HEK293 (cell line): ENCODE measurements around the gene SPINT2.

ENCODE experiments used
- BCL11B ChIP-seq: fragments of 450-650 bp; formaldehyde crosslinking; IDR thresholded peaks from 2 replicates; pipeline ENCODE4 v1.5.1; 2016; ENCODE audit warnings: low read depth, missing biosample characterization, missing genetic modification characterization
- BCL6B ChIP-seq: fragments of 450-650 bp; formaldehyde crosslinking; IDR thresholded peaks from 2 replicates; pipeline ENCODE4 v1.5.1; 2017; ENCODE audit warnings: missing biosample characterization, missing genetic modification characterization
- HOXC10 ChIP-seq: sonication (generic); formaldehyde crosslinking; IDR thresholded peaks from 2 replicates; pipeline ENCODE4 v1.8.1; 2023; ENCODE audit warnings: mild to moderate bottlenecking, missing genetic modification reagents
- REPIN1 ChIP-seq: fragments of 450-650 bp; formaldehyde crosslinking; IDR thresholded peaks from 2 replicates; pipeline ENCODE4 v1.5.1; 2017; ENCODE audit warnings: missing biosample characterization, missing genetic modification characterization, low read depth
- SCRT2 ChIP-seq: fragments of 450-650 bp; formaldehyde crosslinking; IDR thresholded peaks from 2 replicates; pipeline ENCODE4 v1.5.1; 2016; ENCODE audit warnings: missing biosample characterization, missing genetic modification characterization
- SETDB1 ChIP-seq: IDR thresholded peaks from one replicate; pipeline ENCODE4 v1.6.1; 2017; ENCODE audit warnings: mild to moderate bottlenecking, low read length, moderate library complexity, mixed read lengths; ENCODE audit not compliant: insufficient read length
- SP7 ChIP-seq: fragments of 450-650 bp; formaldehyde crosslinking; IDR thresholded peaks from 2 replicates; pipeline ENCODE4 v1.5.1; 2016; ENCODE audit warnings: missing biosample characterization, missing genetic modification characterization
- TCF7L2 ChIP-seq: IDR thresholded peaks from 2 replicates; pipeline ENCODE4 v1.6.1; 2011; ENCODE audit warnings: low read depth, mild to moderate bottlenecking, inconsistent platforms, low read length, moderate library complexity, borderline replicate concordance
- TRIM28 ChIP-seq: IDR thresholded peaks from 2 replicates; pipeline ENCODE4 v1.6.1; 2011; ENCODE audit warnings: low read length, control low read depth, borderline replicate concordance
- ZBTB8A ChIP-seq: fragments of 450-650 bp; formaldehyde crosslinking; IDR thresholded peaks from 2 replicates; pipeline ENCODE4 v1.5.1; 2016; ENCODE audit warnings: missing biosample characterization, missing genetic modification characterization
- ZFP3 ChIP-seq: fragments of 450-650 bp; formaldehyde crosslinking; IDR thresholded peaks from 2 replicates; pipeline ENCODE4 v1.5.1; 2016; ENCODE audit warnings: low read depth, missing biosample characterization, missing genetic modification characterization
- ZFP69B ChIP-seq: fragments of 450-650 bp; formaldehyde crosslinking; IDR thresholded peaks from 2 replicates; pipeline ENCODE4 v1.5.1; 2016; ENCODE audit warnings: missing biosample characterization, missing genetic modification characterization
- ZNF121 ChIP-seq: fragments of 450-650 bp; formaldehyde crosslinking; IDR thresholded peaks from 2 replicates; pipeline ENCODE4 v1.5.1; 2016; ENCODE audit warnings: missing biosample characterization, missing genetic modification characterization
- ZNF132 ChIP-seq: fragments of 450-650 bp; formaldehyde crosslinking; IDR thresholded peaks from 2 replicates; pipeline ENCODE4 v1.5.1; 2017; ENCODE audit warnings: missing biosample characterization, missing genetic modification characterization, borderline replicate concordance
- ZNF155 ChIP-seq: fragments of 450-650 bp; formaldehyde crosslinking; IDR thresholded peaks from 2 replicates; pipeline ENCODE4 v1.5.1; 2016; ENCODE audit warnings: missing biosample characterization, missing genetic modification characterization
- ZNF174 ChIP-seq: fragments of 450-650 bp; formaldehyde crosslinking; IDR thresholded peaks from 2 replicates; pipeline ENCODE4 v1.5.0; 2017; ENCODE audit warnings: missing biosample characterization, mild to moderate bottlenecking, missing genetic modification characterization
- ZNF202 ChIP-seq: fragments of 450-650 bp; formaldehyde crosslinking; IDR thresholded peaks from 2 replicates; pipeline ENCODE4 v1.5.1; 2016; ENCODE audit warnings: missing biosample characterization, missing genetic modification characterization, borderline replicate concordance
- ZNF248 ChIP-seq: fragments of 450-650 bp; formaldehyde crosslinking; IDR thresholded peaks from 2 replicates; pipeline ENCODE4 v1.5.1; 2017; ENCODE audit warnings: missing biosample characterization, missing genetic modification characterization
- ZNF26 ChIP-seq: fragments of 450-650 bp; formaldehyde crosslinking; IDR thresholded peaks from 2 replicates; pipeline ENCODE4 v1.5.1; 2016; ENCODE audit warnings: missing biosample characterization, missing genetic modification characterization
- ZNF354C ChIP-seq: fragments of 450-650 bp; formaldehyde crosslinking; IDR thresholded peaks from 2 replicates; pipeline ENCODE4 v1.5.1; 2016; ENCODE audit warnings: missing biosample characterization, missing genetic modification characterization, low read depth, borderline replicate concordance
- ZNF366 ChIP-seq: fragments of 450-650 bp; formaldehyde crosslinking; conservative IDR thresholded peaks from 2 replicates; pipeline ENCODE4 v1.5.1; 2016; ENCODE audit warnings: missing biosample characterization, missing genetic modification characterization
- ZNF426 ChIP-seq: fragments of 450-650 bp; formaldehyde crosslinking; IDR thresholded peaks from 2 replicates; pipeline ENCODE4 v1.5.1; 2017; ENCODE audit warnings: missing biosample characterization, missing genetic modification characterization, mild to moderate bottlenecking, inconsistent platforms, moderate library complexity
- ZNF548 ChIP-seq: fragments of 450-650 bp; formaldehyde crosslinking; IDR thresholded peaks from 2 replicates; pipeline ENCODE4 v1.5.1; 2016; ENCODE audit warnings: missing biosample characterization, missing genetic modification characterization
- ZNF658 ChIP-seq: fragments of 450-650 bp; formaldehyde crosslinking; IDR thresholded peaks from 2 replicates; pipeline ENCODE4; 2016; ENCODE audit warnings: missing biosample characterization, missing genetic modification characterization
- TF ChIP-seq, protein P1 (sequence below): fragments of 450-650 bp; formaldehyde crosslinking; IDR thresholded peaks from 2 replicates; pipeline ENCODE4 v1.5.1; 2016; ENCODE audit warnings: missing biosample characterization, missing genetic modification characterization, low read depth
- TF ChIP-seq, protein P2 (sequence below): fragments of 450-650 bp; formaldehyde crosslinking; IDR thresholded peaks from 2 replicates; pipeline ENCODE4 v1.5.1; 2016; ENCODE audit warnings: missing biosample characterization, missing genetic modification characterization
- TF ChIP-seq, protein P3 (sequence below): sonication (generic); formaldehyde crosslinking; IDR thresholded peaks from 2 replicates; pipeline ENCODE4 v1.8.1; 2022; ENCODE audit warnings: mild to moderate bottlenecking, moderate library complexity, missing genetic modification reagents
- TF ChIP-seq, protein P4 (sequence below): fragments of 450-650 bp; formaldehyde crosslinking; IDR thresholded peaks from 2 replicates; pipeline ENCODE4 v1.5.1; 2016; ENCODE audit warnings: missing biosample characterization, missing genetic modification characterization

Gene SPINT2

DNA sequence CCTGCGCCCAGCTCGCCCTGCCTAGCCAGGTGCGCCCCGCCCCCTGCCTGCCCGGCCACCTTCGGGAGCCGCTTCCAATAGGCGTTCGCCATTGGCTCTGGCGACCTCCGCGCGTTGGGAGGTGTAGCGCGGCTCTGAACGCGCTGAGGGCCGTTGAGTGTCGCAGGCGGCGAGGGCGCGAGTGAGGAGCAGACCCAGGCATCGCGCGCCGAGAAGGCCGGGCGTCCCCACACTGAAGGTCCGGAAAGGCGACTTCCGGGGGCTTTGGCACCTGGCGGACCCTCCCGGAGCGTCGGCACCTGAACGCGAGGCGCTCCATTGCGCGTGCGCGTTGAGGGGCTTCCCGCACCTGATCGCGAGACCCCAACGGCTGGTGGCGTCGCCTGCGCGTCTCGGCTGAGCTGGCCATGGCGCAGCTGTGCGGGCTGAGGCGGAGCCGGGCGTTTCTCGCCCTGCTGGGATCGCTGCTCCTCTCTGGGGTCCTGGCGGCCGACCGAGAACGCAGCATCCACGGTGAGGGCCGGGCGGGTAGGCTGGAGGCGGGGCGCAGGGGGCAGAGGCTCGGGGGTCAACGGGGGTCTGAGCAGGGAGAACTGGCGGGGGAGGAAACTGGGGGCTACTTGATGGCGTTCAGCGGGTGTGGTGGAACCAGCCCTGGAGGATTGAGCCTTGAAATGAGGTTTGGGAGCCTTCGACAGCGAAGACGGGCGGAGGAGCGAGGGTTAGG is at the start of gene SPINT2 (continued):
- TF ChIP-seq ZNF202 (tag by site-specific recombination) (no peak), ZNF548 (no peak), ZNF366 (tag by site-specific recombination) (no peak), ZNF121 (tag by site-specific recombination) (peak; percentile 97), HOXC10 (CRISPR knock-in tag) (no peak), SP7 (tag by site-specific recombination) (peak; percentile 43), SETDB1 (no peak), BCL11B (tag by site-specific recombination) (no peak; the same call in 1 of the 2 replicates), ZBTB8A (tag by site-specific recombination) (peak; percentile 96), BCL6B (tag by site-specific recombination) (no peak), ZNF155 (tag by site-specific recombination) (no peak), SCRT2 (no peak; the same call in 1 of the 2 replicates), TCF7L2 (no peak), ZFP3 (no peak), ZNF174 (tag by site-specific recombination) (no peak), ZNF132 (tag by site-specific recombination) (no peak), ZNF354C (tag by site-specific recombination) (no peak), ZFP69B (tag by site-specific recombination) (peak; percentile 54; the same call in 1 of the 2 replicates), ZNF658 (tag by site-specific recombination) (no peak), REPIN1 (tag by site-specific recombination) (peak; percentile 68; the same call in 1 of the 2 replicates), ZNF248 (tag by site-specific recombination) (no peak), ZNF426 (tag by site-specific recombination) (no peak), TRIM28 (no peak), ZNF26 (tag by site-specific recombination) (no peak)
- TF ChIP-seq, protein P1, sequence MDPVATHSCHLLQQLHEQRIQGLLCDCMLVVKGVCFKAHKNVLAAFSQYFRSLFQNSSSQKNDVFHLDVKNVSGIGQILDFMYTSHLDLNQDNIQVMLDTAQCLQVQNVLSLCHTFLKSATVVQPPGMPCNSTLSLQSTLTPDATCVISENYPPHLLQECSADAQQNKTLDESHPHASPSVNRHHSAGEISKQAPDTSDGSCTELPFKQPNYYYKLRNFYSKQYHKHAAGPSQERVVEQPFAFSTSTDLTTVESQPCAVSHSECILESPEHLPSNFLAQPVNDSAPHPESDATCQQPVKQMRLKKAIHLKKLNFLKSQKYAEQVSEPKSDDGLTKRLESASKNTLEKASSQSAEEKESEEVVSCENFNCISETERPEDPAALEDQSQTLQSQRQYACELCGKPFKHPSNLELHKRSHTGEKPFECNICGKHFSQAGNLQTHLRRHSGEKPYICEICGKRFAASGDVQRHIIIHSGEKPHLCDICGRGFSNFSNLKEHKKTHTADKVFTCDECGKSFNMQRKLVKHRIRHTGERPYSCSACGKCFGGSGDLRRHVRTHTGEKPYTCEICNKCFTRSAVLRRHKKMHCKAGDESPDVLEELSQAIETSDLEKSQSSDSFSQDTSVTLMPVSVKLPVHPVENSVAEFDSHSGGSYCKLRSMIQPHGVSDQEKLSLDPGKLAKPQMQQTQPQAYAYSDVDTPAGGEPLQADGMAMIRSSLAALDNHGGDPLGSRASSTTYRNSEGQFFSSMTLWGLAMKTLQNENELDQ (tag by site-specific recombination), result no peak
- TF ChIP-seq, protein P2, sequence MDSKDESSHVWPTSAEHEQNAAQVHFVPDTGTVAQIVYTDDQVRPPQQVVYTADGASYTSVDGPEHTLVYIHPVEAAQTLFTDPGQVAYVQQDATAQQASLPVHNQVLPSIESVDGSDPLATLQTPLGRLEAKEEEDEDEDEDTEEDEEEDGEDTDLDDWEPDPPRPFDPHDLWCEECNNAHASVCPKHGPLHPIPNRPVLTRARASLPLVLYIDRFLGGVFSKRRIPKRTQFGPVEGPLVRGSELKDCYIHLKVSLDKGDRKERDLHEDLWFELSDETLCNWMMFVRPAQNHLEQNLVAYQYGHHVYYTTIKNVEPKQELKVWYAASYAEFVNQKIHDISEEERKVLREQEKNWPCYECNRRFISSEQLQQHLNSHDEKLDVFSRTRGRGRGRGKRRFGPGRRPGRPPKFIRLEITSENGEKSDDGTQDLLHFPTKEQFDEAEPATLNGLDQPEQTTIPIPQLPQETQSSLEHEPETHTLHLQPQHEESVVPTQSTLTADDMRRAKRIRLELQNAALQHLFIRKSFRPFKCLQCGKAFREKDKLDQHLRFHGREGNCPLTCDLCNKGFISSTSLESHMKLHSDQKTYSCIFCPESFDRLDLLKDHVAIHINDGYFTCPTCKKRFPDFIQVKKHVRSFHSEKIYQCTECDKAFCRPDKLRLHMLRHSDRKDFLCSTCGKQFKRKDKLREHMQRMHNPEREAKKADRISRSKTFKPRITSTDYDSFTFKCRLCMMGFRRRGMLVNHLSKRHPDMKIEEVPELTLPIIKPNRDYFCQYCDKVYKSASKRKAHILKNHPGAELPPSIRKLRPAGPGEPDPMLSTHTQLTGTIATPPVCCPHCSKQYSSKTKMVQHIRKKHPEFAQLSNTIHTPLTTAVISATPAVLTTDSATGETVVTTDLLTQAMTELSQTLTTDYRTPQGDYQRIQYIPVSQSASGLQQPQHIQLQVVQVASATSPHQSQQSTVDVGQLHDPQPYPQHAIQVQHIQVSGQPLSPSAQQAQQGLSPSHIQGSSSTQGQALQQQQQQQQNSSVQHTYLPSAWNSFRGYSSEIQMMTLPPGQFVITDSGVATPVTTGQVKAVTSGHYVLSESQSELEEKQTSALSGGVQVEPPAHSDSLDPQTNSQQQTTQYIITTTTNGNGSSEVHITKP (tag by site-specific recombination), result no peak; the same call in 1 of the 2 replicates
- TF ChIP-seq, protein P3, sequence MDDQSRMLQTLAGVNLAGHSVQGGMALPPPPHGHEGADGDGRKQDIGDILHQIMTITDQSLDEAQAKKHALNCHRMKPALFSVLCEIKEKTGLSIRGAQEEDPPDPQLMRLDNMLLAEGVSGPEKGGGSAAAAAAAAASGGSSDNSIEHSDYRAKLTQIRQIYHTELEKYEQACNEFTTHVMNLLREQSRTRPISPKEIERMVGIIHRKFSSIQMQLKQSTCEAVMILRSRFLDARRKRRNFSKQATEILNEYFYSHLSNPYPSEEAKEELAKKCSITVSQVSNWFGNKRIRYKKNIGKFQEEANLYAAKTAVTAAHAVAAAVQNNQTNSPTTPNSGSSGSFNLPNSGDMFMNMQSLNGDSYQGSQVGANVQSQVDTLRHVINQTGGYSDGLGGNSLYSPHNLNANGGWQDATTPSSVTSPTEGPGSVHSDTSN (CRISPR knock-in tag), result no peak
- TF ChIP-seq, protein P4, sequence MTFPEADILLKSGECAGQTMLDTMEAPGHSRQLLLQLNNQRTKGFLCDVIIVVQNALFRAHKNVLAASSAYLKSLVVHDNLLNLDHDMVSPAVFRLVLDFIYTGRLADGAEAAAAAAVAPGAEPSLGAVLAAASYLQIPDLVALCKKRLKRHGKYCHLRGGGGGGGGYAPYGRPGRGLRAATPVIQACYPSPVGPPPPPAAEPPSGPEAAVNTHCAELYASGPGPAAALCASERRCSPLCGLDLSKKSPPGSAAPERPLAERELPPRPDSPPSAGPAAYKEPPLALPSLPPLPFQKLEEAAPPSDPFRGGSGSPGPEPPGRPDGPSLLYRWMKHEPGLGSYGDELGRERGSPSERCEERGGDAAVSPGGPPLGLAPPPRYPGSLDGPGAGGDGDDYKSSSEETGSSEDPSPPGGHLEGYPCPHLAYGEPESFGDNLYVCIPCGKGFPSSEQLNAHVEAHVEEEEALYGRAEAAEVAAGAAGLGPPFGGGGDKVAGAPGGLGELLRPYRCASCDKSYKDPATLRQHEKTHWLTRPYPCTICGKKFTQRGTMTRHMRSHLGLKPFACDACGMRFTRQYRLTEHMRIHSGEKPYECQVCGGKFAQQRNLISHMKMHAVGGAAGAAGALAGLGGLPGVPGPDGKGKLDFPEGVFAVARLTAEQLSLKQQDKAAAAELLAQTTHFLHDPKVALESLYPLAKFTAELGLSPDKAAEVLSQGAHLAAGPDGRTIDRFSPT, result no peak
